Measurements from ENCODE around the gene PTPN5. TPM values are rescaled to one million over a fixed set of nuclear protein-coding genes. Genes with fewer than 3 reads are reported as not detected.
"Not testable (repeated sequence)": the region's sequence is repeated elsewhere in the genome, so short reads cannot be mapped to it uniquely, and the experiment has no call there.

The PTPN5 gene
- total RNA-seq, 4 donors from 2014 or later: 0.15 to 1.7 (median 1.3) TPM; not detected in 1

GRCh38 chr11:18684267-18684666 lies 107.3 kb downstream of the PTPN5 start:
- no peak overlapping the region for H3K27ac ChIP-seq
- no peak overlapping the region for H3K4me3 ChIP-seq
- TF ChIP-seq POLR2AphosphoS5 (IDR thresholded peaks at IDR 0.05) (no peak), EP300 (IDR thresholded peaks at IDR 0.05) (no peak), POLR2A (IDR thresholded peaks at IDR 0.05) (no peak), CTCF (IDR thresholded peaks at IDR 0.05) (no peak)
- H3K4me1 ChIP-seq: no peaks in the 10 kb centered on the region
- WGBS: 86% methylated on average over 1 of the region's 1 CpG
- no peaks in the 10 kb centered on the region for H3K36me3 ChIP-seq
- no peak for DNase-seq (ENCODE audit: low spot score in 2 of 2)
- H3K27me3 ChIP-seq: no peaks in the 10 kb centered on the region
- no peaks in the 10 kb centered on the region for H3K9me3 ChIP-seq

- H3K27ac ChIP-seq: no peak overlapping the region
- no peaks in the 10 kb centered on the region for H3K4me1 ChIP-seq
- no peaks in the 10 kb centered on the region for H3K9me3 ChIP-seq
- no peak overlapping the region for H3K4me3 ChIP-seq
- H3K27me3 ChIP-seq: no peaks in the 10 kb centered on the region
- 96% methylated on average over 3 of the region's 3 CpGs for WGBS
- no peaks in the 10 kb centered on the region for H3K36me3 ChIP-seq
- DNase-seq (ENCODE audit: low spot score in 2 of 2): no peak
- TF ChIP-seq EP300 (IDR thresholded peaks at IDR 0.05): no peak
- TF ChIP-seq POLR2AphosphoS5 (IDR thresholded peaks at IDR 0.05): no peak
- TF ChIP-seq POLR2A (IDR thresholded peaks at IDR 0.05): no peak
- TF ChIP-seq CTCF (IDR thresholded peaks at IDR 0.05): no peak
Observed at GRCh38 chr11:18682466-18682865, 109.1 kb downstream of the PTPN5 start.

GRCh38 chr11:18681949-18682348 lies 109.6 kb downstream of the PTPN5 start:
- H3K27ac ChIP-seq, H3K4me1 ChIP-seq, H3K9me3 ChIP-seq, H3K27me3 ChIP-seq, H3K4me3 ChIP-seq, H3K36me3 ChIP-seq: not testable (repeated sequence)
- WGBS: 100% methylated on average over 1 of the region's 1 CpG
- DNase-seq (ENCODE audit: low spot score in 2 of 2): peak in 1 of 2 donors; percentile 18

Other genes with a start within 250 kb of the PTPN5 start
- 10 to 100 TPM; 24.1 to 46.1 (median 32.8) TPM for gene UEVLD, start 203.1 kb downstream of the PTPN5 start, total RNA-seq
- gene MISFA, start 192.0 kb downstream of the PTPN5 start, total RNA-seq: 1 to 10 TPM in 2 of 4 donors, not detected in 2; 2.7 to 5.1 TPM
- gene SPTY2D1, start 157.5 kb downstream of the PTPN5 start, total RNA-seq: 10 to 100 TPM; 17.6 to 31.4 (median 27.3) TPM
- 10 to 100 TPM; 17.1 to 57.0 (median 41.1) TPM for gene TMEM86A, start 93.0 kb downstream of the PTPN5 start, total RNA-seq
- gene IGSF22, start 65.6 kb downstream of the PTPN5 start, total RNA-seq: 1 to 10 TPM in 1 of 4 donors, not detected in 3; 2.3 TPM
- gene MRGPRX1, start 147.6 kb upstream of the PTPN5 start, total RNA-seq: not detected